ENCODE results near the gene TEAD1.
A peak's percentile ranks its signal among the peaks of the same experiment; 100 is the strongest.

Gene TEAD1

DNA sequence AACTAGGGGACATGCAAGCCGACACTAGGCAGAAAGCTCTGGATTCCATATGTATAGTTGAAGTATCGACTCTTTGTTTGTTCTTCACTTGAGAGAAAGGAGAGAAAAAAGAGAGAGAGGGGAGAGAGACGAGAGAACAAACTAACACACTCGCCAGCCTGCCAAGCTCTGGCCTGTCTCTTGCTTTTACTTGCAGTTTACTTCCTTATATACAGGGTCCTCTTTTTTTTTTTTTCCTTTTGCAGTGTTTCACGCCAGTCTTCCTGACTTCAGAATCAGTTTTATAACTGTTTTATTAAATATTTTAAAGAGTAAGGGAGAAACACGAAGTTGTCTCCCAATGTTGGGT, 19.9 kb downstream of the TEAD1 start:
- H3K4me1 ChIP-seq (ENCODE audit: control insufficient read depth in 2 of 2, insufficient read depth in 1 of 2, low read depth in 1 of 2, low read length in 2 of 2): peaks cover 34 to 54% of the 10 kb centered on the region in 2 donors
- WGBS, 2 donors (ENCODE audit: extremely low coverage in 2 of 2, insufficient read length in 2 of 2, insufficient replicate concordance in 1 of 2): no CpG with 5 or more reads among the region's 6 CpGs
- no peak overlapping the region for H4K8ac ChIP-seq (ENCODE audit: low read depth, low read length)
- no peak overlapping the region for H2BK12ac ChIP-seq (ENCODE audit: low read length)
- H3K27ac ChIP-seq (replicated peaks; ENCODE audit: low read length): no peak overlapping the region
- no peak overlapping the region for H3K4me2 ChIP-seq (ENCODE audit: insufficient read depth, low read length, poor library complexity, severe bottlenecking)
- no peak overlapping the region for H2BK5ac ChIP-seq (ENCODE audit: low read length)
- no peak for DNase-seq (ENCODE audit: low spot score)
- no peaks in the 10 kb centered on the region for H3K27me3 ChIP-seq (ENCODE audit: control insufficient read depth in 3 of 3, insufficient read depth in 3 of 3, low read depth in 1 of 3, low read length in 3 of 3)
- no peak overlapping the region for H3K14ac ChIP-seq (ENCODE audit: low read length)
- H3K79me1 ChIP-seq (ENCODE audit: low read depth, low read length): no peaks in the 10 kb centered on the region
- no peak overlapping the region for H3K9ac ChIP-seq (ENCODE audit: low read depth, low read length, poor library complexity)
- H2BK15ac ChIP-seq (ENCODE audit: low read length): no peak overlapping the region
- H3K4ac ChIP-seq (ENCODE audit: low read length): no peak overlapping the region
- H3K4me3 ChIP-seq (ENCODE audit: low read length in 2 of 2): peak overlapping the region in 1 of 2 donors; percentile 26
- no peak overlapping the region for H3K18ac ChIP-seq (ENCODE audit: low read length)
- no peak overlapping the region for H2AK5ac ChIP-seq (ENCODE audit: low read depth, low read length)
- H3K23ac ChIP-seq (ENCODE audit: low read depth, low read length, poor library complexity): no peak overlapping the region
- H3K9me3 ChIP-seq (replicated peaks in 1 of 2; ENCODE audit: control insufficient read depth in 2 of 2, insufficient read depth in 1 of 2, low read depth in 1 of 2, low read length in 2 of 2): no peaks in the 10 kb centered on the region
- peaks cover 0 to 9% of the 10 kb centered on the region in 2 donors for H3K36me3 ChIP-seq (replicated peaks in 1 of 2; ENCODE audit: control insufficient read depth in 2 of 2, insufficient read depth in 2 of 2, low read length in 2 of 2)
- H2BK120ac ChIP-seq (ENCODE audit: low read depth, low read length): no peak overlapping the region
- H2AFZ ChIP-seq (ENCODE audit: low read length): peak overlapping the region; percentile 34
- no peak overlapping the region for H4K91ac ChIP-seq (ENCODE audit: low read depth, low read length, poor library complexity)

DNA sequence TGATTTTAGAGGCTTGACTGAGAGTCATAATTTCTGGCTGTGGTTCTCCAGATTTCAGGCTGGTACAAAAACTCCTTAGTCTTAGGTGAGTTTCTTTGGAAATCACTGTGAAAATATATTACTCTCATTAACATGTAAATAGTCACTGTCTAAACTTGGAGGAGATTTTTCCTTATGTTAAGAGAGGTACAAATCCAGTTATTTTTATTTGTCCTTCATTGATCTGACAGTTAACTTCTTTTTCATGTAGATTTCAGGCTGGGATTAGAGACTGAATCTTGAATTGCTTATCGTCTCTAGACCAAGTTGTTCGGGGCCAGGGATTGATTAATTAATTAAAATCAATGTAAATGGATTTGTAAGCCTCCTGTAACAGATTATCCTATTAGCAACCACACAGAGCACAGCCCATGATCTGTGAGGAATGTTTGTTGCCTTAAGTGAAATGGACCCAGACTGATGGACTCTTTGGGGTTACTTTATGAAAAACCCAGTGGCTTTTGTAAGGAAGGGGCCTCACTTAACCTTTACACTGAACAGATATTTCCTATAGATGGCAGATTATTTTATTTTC, 21.1 kb downstream of the TEAD1 start:
- H3K27me3 ChIP-seq (ENCODE audit: control insufficient read depth in 3 of 3, insufficient read depth in 3 of 3, low read depth in 1 of 3, low read length in 3 of 3): no peaks in the 10 kb centered on the region
- no peak overlapping the region for H2AFZ ChIP-seq (ENCODE audit: low read length)
- H4K91ac ChIP-seq (ENCODE audit: low read depth, low read length, poor library complexity): no peak overlapping the region
- no peak overlapping the region for H2BK120ac ChIP-seq (ENCODE audit: low read depth, low read length)
- H3K23ac ChIP-seq (ENCODE audit: low read depth, low read length, poor library complexity): no peak overlapping the region
- H3K4ac ChIP-seq (ENCODE audit: low read length): no peak overlapping the region
- H3K4me2 ChIP-seq (ENCODE audit: insufficient read depth, low read length, poor library complexity, severe bottlenecking): no peak overlapping the region
- no peak overlapping the region for H2AK5ac ChIP-seq (ENCODE audit: low read depth, low read length)
- H2BK12ac ChIP-seq (ENCODE audit: low read length): no peak overlapping the region
- H3K4me3 ChIP-seq (ENCODE audit: low read length in 2 of 2): no peak overlapping the region
- H3K27ac ChIP-seq (replicated peaks; ENCODE audit: low read length): no peak overlapping the region
- H3K4me1 ChIP-seq (ENCODE audit: control insufficient read depth in 2 of 2, insufficient read depth in 1 of 2, low read depth in 1 of 2, low read length in 2 of 2): peaks cover 35 to 56% of the 10 kb centered on the region in 2 donors
- H3K9me3 ChIP-seq (replicated peaks in 1 of 2; ENCODE audit: control insufficient read depth in 2 of 2, insufficient read depth in 1 of 2, low read depth in 1 of 2, low read length in 2 of 2): no peaks in the 10 kb centered on the region
- H3K18ac ChIP-seq (ENCODE audit: low read length): no peak overlapping the region
- no peak for DNase-seq (ENCODE audit: low spot score)
- H2BK15ac ChIP-seq (ENCODE audit: low read length): no peak overlapping the region
- H3K79me1 ChIP-seq (ENCODE audit: low read depth, low read length): no peaks in the 10 kb centered on the region
- peaks cover 0 to 5% of the 10 kb centered on the region in 2 donors for H3K36me3 ChIP-seq (replicated peaks in 1 of 2; ENCODE audit: control insufficient read depth in 2 of 2, insufficient read depth in 2 of 2, low read length in 2 of 2)
- no peak overlapping the region for H2BK5ac ChIP-seq (ENCODE audit: low read length)
- H3K9ac ChIP-seq (ENCODE audit: low read depth, low read length, poor library complexity): no peak overlapping the region
- no peak overlapping the region for H3K14ac ChIP-seq (ENCODE audit: low read length)
- H4K8ac ChIP-seq (ENCODE audit: low read depth, low read length): no peak overlapping the region
- no CpG with 5 or more reads among the region's 2 CpGs for WGBS, 2 donors (ENCODE audit: extremely low coverage in 2 of 2, insufficient read length in 2 of 2, insufficient replicate concordance in 1 of 2)

DNA sequence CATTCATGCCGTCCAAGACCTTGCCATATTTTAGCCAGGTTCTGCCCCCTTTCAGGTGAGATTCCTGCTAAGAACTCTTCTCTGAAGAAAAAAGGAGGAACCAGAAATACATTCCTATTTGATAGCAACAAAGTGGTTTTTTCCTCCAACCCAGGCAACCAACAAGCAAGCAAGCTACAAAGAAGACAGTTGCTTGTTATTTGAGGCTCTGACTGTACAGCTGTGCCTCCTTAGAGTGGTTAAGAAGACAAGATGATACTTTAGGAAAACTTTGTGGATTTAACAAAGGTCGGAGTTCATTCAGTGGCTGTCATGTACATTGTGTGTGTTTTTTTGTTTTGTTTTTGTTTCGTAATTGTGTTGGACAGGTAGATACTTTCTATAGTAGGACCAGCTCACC, 21.7 kb downstream of the TEAD1 start:
- no peak overlapping the region for H3K9ac ChIP-seq (ENCODE audit: low read depth, low read length, poor library complexity)
- DNase-seq (ENCODE audit: low spot score): no peak
- WGBS, 2 donors (ENCODE audit: extremely low coverage in 2 of 2, insufficient read length in 2 of 2, insufficient replicate concordance in 1 of 2): no CpG with 5 or more reads among the region's 3 CpGs
- H3K36me3 ChIP-seq (replicated peaks in 1 of 2; ENCODE audit: control insufficient read depth in 2 of 2, insufficient read depth in 2 of 2, low read length in 2 of 2): peaks cover 0 to 5% of the 10 kb centered on the region in 2 donors
- no peak overlapping the region for H3K23ac ChIP-seq (ENCODE audit: low read depth, low read length, poor library complexity)
- no peak overlapping the region for H2AFZ ChIP-seq (ENCODE audit: low read length)
- H2AK5ac ChIP-seq (ENCODE audit: low read depth, low read length): no peak overlapping the region
- H2BK12ac ChIP-seq (ENCODE audit: low read length): no peak overlapping the region
- H3K14ac ChIP-seq (ENCODE audit: low read length): no peak overlapping the region
- H4K91ac ChIP-seq (ENCODE audit: low read depth, low read length, poor library complexity): no peak overlapping the region
- H3K79me1 ChIP-seq (ENCODE audit: low read depth, low read length): no peaks in the 10 kb centered on the region
- no peak overlapping the region for H3K27ac ChIP-seq (replicated peaks; ENCODE audit: low read length)
- no peak overlapping the region for H2BK5ac ChIP-seq (ENCODE audit: low read length)
- H2BK15ac ChIP-seq (ENCODE audit: low read length): no peak overlapping the region
- no peak overlapping the region for H2BK120ac ChIP-seq (ENCODE audit: low read depth, low read length)
- H3K4me2 ChIP-seq (ENCODE audit: insufficient read depth, low read length, poor library complexity, severe bottlenecking): no peak overlapping the region
- H3K9me3 ChIP-seq (replicated peaks in 1 of 2; ENCODE audit: control insufficient read depth in 2 of 2, insufficient read depth in 1 of 2, low read depth in 1 of 2, low read length in 2 of 2): no peaks in the 10 kb centered on the region
- no peak overlapping the region for H4K8ac ChIP-seq (ENCODE audit: low read depth, low read length)
- H3K4ac ChIP-seq (ENCODE audit: low read length): no peak overlapping the region
- no peak overlapping the region for H3K18ac ChIP-seq (ENCODE audit: low read length)
- no peaks in the 10 kb centered on the region for H3K27me3 ChIP-seq (ENCODE audit: control insufficient read depth in 3 of 3, insufficient read depth in 3 of 3, low read depth in 1 of 3, low read length in 3 of 3)
- peaks cover 38 to 56% of the 10 kb centered on the region in 2 donors for H3K4me1 ChIP-seq (ENCODE audit: control insufficient read depth in 2 of 2, insufficient read depth in 1 of 2, low read depth in 1 of 2, low read length in 2 of 2)
- H3K4me3 ChIP-seq (ENCODE audit: low read length in 2 of 2): no peak overlapping the region

DNA sequence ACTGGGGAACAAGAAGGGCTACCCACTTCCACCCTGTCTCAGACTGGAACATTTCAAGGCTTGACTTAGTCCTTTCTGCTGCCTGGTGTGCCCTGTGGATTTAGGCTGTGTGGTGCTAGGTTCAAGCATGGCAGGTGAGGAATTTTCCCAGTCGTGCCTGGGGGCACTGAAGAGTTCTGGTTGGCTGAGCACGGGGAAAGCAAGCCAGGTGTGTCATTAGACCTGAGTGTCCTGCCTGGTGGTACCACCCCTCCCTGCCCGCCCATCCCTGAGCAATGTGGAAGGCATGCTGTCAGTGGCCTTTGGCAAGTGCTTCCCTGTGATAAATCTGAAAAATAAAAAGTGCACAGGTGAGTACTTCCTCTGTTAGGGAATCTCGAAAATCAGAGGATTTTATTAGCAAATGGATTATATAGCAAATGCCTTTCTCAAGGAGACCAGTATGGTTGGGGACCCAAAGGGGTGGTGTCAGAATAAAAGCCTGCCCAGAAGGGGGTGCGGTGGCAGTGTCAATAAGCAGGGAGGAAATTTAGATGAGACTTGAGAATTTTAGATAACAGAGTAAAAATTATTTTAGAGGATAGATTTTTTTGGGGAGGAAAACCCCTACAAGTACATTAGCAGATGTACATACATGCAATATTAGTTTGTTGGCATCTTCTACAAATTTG, 22.8 kb downstream of the TEAD1 start:
- no peak for DNase-seq (ENCODE audit: low spot score)
- H3K4me1 ChIP-seq (ENCODE audit: control insufficient read depth in 2 of 2, insufficient read depth in 1 of 2, low read depth in 1 of 2, low read length in 2 of 2): peaks cover 34 to 46% of the 10 kb centered on the region in 2 donors
- H3K36me3 ChIP-seq (replicated peaks in 1 of 2; ENCODE audit: control insufficient read depth in 2 of 2, insufficient read depth in 2 of 2, low read length in 2 of 2): peaks cover 0 to 6% of the 10 kb centered on the region in 2 donors
- H3K4me3 ChIP-seq (ENCODE audit: low read length in 2 of 2): no peak overlapping the region
- no CpG with 5 or more reads among the region's 5 CpGs for WGBS, 2 donors (ENCODE audit: extremely low coverage in 2 of 2, insufficient read length in 2 of 2, insufficient replicate concordance in 1 of 2)
- no peak overlapping the region for H2AFZ ChIP-seq (ENCODE audit: low read length)
- H3K27me3 ChIP-seq (ENCODE audit: control insufficient read depth in 3 of 3, insufficient read depth in 3 of 3, low read depth in 1 of 3, low read length in 3 of 3): no peaks in the 10 kb centered on the region
- H2BK12ac ChIP-seq (ENCODE audit: low read length): no peak overlapping the region
- H3K4ac ChIP-seq (ENCODE audit: low read length): no peak overlapping the region
- no peak overlapping the region for H2BK15ac ChIP-seq (ENCODE audit: low read length)
- no peak overlapping the region for H4K8ac ChIP-seq (ENCODE audit: low read depth, low read length)
- H3K9ac ChIP-seq (ENCODE audit: low read depth, low read length, poor library complexity): no peak overlapping the region
- H3K27ac ChIP-seq (replicated peaks; ENCODE audit: low read length): no peak overlapping the region
- no peak overlapping the region for H2BK120ac ChIP-seq (ENCODE audit: low read depth, low read length)
- H4K91ac ChIP-seq (ENCODE audit: low read depth, low read length, poor library complexity): no peak overlapping the region
- no peak overlapping the region for H3K18ac ChIP-seq (ENCODE audit: low read length)
- no peak overlapping the region for H3K23ac ChIP-seq (ENCODE audit: low read depth, low read length, poor library complexity)
- H3K9me3 ChIP-seq (replicated peaks in 1 of 2; ENCODE audit: control insufficient read depth in 2 of 2, insufficient read depth in 1 of 2, low read depth in 1 of 2, low read length in 2 of 2): no peaks in the 10 kb centered on the region
- no peak overlapping the region for H3K14ac ChIP-seq (ENCODE audit: low read length)
- no peaks in the 10 kb centered on the region for H3K79me1 ChIP-seq (ENCODE audit: low read depth, low read length)
- H2AK5ac ChIP-seq (ENCODE audit: low read depth, low read length): no peak overlapping the region
- H2BK5ac ChIP-seq (ENCODE audit: low read length): no peak overlapping the region
- no peak overlapping the region for H3K4me2 ChIP-seq (ENCODE audit: insufficient read depth, low read length, poor library complexity, severe bottlenecking)

Data from neuronal stem cell (in vitro differentiated cells).